ENCODE measurements around the gene APBA3.

- no peak for TF ChIP-seq CTCF (IDR thresholded peaks at IDR 0.05)
- TF ChIP-seq POLR2AphosphoS5 (IDR thresholded peaks at IDR 0.05), result no peak
- no peak for TF ChIP-seq POLR2A (IDR thresholded peaks at IDR 0.05)
- TF ChIP-seq EP300 (IDR thresholded peaks at IDR 0.05), result no peak
Measured at GRCh38 chr19:3785938-3786824, 24.7 kb upstream of the APBA3 start, which contains the start of gene MATK.
